ENCODE measurements around the gene FSTL4.
"Not testable (repeated sequence)": the region's sequence is repeated elsewhere in the genome, so short reads cannot be mapped to it uniquely, and the experiment has no call there.

FSTL4 gene

DNA sequence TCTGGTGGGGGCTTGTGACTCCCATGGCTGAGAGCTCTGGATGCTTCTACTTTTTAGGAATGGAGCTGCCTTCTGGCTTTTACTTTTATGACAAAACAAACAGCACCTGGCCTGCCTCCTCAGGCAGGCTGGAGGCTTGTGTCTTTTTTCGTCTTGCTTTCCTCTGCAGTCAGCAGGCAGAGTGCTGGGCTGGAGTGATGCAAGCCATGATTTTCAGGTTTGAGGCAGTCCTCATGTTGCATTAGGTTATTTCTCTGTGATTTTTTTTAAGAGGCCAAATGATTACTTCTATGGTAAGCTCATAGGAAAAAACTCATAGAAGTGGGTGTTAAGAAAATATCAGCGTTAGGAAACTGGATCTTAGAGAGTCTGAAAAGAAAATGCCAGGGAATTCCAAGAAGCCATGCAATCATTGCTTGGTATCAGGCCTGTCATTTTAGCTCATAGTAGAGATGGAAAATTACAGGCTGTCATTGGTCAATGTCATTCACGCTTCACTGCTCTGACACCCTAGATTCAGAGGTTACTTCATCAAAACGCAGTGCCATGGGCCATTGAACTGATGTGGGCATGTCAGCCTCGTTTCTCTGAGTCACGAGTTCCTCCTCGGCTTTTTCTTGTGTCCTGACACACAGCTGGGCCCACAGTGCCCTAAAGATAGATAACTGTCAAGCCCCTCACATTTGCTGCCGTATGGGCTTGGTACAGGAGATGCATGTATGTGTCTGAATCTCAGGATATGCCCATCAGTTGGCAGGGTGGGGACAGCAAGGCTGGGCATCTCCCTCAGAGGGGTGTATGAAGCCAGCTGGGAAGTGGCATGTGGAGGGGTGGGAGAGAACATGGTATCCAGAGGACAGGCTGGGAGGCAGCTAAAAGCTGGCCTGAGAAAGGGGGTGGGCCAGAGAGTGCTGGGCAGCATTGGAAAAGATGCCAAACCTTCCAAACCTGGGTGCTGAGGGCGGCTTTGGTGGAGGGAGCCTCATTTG is 408.7 kb downstream of the FSTL4 start:
- DNase-seq, result no peak

- no peak for DNase-seq
Measured at GRCh38 chr5:133202066-133202665, 410.2 kb downstream of the FSTL4 start.

- no peak for DNase-seq
Measured at GRCh38 chr5:133201310-133201709, 411.0 kb downstream of the FSTL4 start.

GRCh38 chr5:133200256-133200655 is 412.1 kb downstream of the FSTL4 start:
- DNase-seq, result no peak

DNA sequence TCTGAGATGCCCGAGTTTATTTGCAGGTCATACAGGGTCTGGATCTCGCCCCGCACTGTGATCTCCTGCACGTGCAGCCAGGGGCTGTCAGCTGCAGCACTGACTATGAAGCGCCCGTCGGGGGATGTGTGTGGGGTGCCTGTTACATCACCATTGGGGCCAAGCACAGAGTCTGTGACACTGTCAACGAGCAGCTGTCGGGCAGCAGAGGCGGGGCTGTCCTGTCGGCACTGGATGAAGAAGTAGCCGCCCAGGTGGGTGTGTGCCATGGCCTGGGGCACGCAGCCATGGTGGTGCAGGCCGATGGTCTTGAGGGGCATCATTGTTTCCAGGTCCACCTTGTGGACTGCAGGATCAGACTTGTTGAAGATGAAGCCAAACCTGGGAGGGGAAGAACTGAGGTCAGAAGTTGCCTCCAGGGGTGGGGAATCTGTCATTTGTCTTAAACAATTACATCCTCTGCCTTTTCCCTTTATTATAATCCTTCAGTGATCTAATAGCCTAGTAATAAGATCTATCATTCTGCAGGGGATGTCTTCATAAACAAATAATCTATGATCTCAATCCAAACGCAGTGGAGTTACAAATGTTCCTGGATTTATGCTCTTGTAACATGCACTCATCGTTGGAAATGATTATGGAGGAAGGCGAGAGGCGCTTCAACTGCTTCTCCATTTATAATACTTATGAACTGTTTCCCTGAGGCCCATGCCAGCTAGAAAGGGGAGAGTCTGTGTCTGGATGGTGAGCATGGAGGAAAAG is 412.7 kb downstream of the FSTL4 start:
- DNase-seq, result no peak

DNA sequence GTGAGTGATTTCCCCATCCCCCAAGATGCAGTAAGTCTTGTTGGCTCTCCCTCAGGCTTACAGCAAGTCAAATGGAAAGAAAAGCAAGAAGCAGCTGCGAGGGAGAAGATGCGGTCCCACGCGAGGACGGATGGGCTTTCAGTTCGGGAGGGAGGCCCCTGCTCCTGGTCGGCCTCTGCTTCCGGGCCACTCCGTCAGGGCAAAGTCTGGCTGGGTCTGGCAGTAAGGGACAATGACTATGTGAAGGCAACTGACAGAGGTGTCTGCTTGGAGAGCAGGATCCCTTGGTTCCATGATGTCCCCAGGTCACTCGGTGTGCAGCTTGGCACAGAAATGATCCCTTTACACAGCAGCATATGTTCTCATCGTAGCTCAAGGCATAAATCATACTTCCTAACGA is 413.8 kb downstream of the FSTL4 start:
- no peak for DNase-seq

DNA sequence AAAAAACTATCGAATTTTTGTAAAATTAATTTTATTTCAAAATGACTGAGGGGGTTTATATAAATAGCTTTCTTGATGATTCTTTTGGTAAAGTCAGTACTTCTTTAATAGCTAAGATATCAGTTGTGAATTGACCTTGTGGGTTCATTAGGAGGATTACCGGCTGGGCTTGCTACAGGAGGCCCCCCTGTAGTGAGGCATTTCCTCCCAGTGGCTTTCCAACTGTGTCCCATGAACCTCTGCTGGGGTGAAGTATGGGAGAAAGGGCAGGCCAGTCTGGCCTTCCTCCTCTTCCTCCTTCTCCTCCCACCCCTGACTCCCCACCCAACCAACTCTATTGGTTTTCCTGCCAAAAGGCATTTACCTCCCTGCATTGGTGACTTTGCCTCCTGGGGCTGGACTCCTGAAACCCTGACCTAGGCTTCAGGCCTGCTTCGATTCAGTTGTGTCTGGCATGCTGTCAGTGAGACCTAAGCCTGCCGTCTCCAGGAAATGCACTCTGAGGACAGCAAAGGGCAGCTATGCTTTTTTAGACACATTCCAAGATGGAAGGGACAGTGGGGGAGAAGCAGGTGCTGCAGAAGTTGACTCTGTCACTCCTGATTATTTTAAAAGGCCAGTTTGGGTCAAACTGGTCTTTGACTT is 415.8 kb downstream of the FSTL4 start:
- DNase-seq, result no peak

DNA sequence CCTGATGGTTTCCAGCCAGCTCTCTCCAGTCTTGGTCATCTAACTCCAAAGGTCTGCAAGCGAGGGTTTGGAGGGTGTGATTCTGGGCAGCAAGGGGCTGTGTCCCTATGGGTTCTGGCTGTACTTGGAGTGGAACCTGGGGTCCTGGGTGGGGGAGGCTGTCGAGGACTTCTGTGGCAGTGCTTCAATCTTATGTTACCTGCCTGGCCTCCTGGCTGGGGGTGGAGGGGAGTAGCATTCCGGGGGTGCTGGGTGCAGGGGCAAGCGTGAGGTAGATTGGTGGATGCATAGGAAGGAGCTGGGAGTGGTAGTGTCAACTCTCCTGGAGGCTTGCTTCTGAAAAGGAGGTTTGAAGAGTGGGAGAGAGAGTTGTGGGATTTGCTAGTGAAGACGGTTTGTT is 417.1 kb downstream of the FSTL4 start:
- DNase-seq, result no peak

DNA sequence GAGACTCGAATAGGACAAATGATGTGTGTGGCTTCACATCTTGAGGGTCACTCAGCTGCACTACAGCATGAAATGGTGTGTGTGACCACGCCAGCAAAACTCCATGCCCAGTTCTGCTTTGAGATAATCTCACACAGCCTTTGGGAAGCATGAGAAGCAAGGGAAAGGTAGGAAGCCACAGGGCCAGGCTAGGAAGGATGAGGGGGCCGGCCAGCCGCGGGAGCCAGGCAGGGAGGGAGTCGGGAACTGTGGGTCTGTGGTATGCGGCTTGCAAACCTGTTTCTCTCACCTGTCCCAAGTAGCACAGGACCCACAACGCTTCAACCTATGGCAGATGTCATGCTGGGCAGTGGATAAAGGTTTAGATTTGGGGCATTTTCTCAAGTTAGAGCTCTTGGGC is 418.5 kb downstream of the FSTL4 start:
- DNase-seq, result no peak

DNA sequence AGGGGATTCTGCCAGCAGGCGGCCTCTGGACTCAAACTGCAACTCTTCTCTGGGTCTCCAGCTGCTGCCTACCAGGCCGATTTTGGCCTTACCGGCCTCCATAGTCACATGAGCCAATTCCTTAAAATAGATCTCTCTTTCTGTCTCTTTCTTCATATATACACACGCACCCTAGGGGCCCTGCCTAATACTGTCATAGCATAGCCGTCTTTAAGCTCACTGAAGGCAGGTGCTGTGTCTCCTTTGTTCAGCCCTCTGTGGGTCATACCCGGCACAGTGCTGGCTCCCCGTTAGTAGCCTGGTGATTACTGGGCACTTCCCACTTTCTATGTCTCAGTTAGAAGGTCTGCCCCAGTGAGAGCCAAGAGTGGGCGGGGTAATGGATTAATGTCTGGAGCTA is 419.6 kb downstream of the FSTL4 start:
- DNase-seq, result no peak

- DNase-seq, result no peak
Measured at GRCh38 chr5:133189881-133190280, 422.5 kb downstream of the FSTL4 start.

DNA sequence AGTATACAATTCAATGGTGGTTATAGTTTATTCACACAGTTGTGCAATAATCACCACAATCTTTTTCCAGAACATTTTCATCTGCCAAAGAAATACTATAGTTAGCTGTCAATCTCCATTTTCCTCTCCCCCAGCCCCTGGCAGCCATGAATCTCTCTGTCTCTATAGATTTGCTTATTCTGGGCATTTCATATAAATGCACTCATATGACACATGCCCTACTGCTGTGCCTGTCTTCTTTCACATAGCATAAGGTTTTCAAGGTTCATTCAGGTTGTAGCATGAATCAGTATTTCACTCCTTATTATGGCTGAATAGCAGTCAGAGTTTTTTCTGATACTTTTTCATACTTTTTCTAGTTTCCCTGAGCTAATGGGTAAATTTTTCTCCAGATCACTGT is 432.9 kb downstream of the FSTL4 start:
- no peak for DNase-seq

DNA sequence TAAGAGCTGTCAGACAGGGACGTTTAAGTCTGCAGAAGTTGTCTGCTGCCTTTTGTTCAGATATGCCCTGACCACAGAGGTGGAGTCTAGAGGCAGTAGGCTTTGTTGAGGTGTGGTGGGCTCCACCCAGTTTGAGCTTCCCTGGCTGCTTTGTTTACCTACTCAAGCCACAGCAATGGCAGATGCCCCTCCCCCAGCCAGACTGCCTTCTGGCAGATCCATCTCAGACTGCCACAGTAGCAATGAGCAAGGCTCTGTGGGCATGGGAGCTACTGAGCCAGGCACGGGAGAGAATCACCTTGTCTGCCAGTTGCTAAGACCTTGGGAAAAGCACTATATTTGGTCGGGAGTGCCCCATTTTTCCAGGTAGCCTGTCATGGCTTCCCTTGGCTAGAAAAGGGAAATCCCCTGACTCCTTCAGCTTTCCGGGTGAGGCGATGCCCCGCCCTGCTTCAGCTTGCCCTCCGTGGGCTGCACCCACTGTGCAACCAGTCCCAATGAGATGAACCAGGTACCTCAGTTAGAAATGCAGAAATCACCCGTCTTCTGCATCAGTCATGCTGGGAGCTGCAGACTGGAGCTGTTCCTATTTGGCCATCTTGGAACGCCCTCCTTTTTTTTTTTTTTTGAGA is 441.5 kb downstream of the FSTL4 start:
- not testable (repeated sequence) for DNase-seq

- no peak for DNase-seq
Measured at GRCh38 chr5:133164759-133165158, 447.6 kb downstream of the FSTL4 start.

DNA sequence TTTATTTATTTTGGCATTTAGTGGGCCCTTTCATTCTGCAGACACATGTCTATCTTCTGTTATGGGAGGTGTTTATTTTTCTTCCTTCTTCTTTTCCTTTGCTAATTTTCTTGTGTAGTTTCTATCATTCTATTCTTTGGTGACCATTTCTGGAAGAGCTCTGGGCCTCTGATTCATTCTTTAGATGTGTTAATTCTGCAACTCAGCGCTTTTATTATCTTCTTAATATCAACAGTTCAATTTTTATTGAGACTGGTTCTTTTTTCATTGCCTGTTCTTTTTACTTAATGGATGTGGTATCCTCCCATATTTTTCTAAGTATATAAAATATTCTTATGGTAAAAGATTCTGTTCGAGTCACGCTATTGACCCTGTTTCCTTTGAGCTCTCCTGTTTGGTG is 448.5 kb downstream of the FSTL4 start:
- DNase-seq, result no peak

DNA sequence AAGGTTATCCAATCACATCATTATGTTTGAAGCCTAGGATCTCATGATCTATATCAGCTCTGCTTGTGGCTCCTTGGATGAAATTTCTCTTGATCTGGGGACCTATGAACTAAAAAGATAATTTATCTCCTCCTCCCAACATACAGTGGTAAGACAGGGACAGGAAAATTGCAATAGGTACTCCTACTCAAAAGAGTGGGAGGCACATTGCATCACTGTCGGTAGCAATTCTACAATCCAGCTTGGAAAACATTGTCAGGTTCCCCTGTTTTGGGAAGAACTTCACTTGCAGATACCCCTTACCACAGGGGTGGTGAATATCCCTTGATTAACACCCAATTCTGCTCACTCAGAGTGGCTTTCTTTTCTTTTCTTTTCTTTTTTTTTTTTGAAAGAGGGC is 452.8 kb downstream of the FSTL4 start:
- DNase-seq, result no peak

DNA sequence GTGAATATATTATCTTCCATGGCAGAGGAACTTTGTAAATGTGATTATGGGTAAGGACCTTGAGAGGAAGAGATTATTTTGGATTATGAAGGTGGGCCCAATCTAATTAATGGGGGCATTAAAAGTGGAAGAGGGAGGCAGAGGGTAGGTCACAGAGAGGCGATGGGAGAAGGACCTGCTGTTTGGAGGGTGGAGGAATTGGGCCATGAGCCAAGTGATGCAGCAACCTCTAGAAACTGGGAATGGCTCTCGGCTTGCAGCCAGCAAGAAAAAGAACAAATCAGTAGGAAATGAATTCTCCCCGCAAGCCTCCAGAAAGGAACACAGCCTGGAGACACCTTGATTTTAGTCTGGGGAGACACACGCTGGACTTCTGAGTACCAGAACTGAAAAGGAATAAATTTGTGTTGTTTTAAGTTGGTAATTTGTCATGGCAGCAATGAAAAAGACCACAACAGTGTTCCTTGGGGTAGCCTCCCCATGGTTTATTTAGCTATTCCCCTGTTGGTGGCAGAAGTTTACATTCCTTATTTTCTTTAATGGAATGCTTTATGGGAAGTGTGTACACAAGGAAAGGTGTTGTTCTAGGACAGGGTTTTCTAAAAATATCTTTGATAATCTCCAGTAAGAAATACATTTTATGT is 456.9 kb downstream of the FSTL4 start:
- no peak for DNase-seq

DNA sequence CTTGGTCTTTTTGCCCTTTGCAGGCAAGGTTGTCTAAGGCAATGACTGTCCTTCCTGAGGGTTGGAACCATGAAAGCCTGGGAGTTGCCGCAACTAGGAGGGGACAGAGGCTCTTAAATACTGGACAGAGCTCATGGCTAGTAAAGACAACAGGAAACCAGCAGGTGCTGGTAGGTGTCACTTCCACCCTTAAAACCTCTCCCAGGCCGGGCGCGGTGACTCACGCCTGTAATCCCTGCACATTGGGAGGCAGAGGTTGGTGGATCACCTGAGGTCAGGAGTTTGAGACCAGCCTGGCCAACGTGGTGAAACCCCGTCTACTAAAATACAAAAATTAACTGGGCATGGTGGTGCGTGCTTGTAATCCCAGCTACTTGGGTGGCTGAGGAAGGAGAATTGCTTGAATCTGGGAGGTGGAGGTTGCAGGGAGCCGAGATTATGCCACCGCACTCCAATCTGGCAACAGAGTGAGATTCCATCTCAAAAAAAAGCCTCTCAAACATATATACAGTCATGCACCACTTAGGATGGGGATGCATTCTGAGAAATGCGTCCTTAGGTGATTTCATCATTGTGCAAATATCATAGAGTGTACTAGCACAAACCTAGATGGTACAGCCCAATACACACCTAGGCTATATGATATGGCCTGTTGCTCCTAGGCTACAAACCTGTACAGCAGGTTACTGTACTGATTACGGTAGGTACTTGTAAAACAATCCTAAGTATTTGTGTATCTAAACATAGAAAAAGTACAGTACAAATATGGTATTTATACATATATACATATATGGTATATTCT is 457.9 kb downstream of the FSTL4 start:
- no peak for DNase-seq

- DNase-seq, result no peak
Measured at GRCh38 chr5:133150909-133151544, 461.3 kb downstream of the FSTL4 start.

GRCh38 chr5:133149345-133149744 is 463.0 kb downstream of the FSTL4 start:
- no peak for DNase-seq

All from activated CD4-positive, alpha-beta T cell treated with anti-CD3 and anti-CD28 coated beads, Interleukin-2, Interleukin-6, amounts not matched to agents 100 ng/mL and 50 ng/mL, durations not matched to agents 16 hours and 8 hours (primary cell).